Right kidney (tissue), 1 donor: ENCODE data around the gene LONP2.
"Not testable (repeated sequence)": the region's sequence is repeated elsewhere in the genome, so short reads cannot be mapped to it uniquely, and the experiment has no call there.

Experiments used
- DNase-seq: peaks from one replicate; pipeline ENCODE4 v3.0.0-alpha.2; 2016

The LONP2 gene

GRCh38 chr16:48366165-48367093 lies 122.3 kb downstream of the LONP2 start:
- peak; percentile 37 for DNase-seq

- DNase-seq: no peak
These were observed 123.4 kb downstream of the LONP2 start for GRCh38 chr16:48367441-48368049.

DNA sequence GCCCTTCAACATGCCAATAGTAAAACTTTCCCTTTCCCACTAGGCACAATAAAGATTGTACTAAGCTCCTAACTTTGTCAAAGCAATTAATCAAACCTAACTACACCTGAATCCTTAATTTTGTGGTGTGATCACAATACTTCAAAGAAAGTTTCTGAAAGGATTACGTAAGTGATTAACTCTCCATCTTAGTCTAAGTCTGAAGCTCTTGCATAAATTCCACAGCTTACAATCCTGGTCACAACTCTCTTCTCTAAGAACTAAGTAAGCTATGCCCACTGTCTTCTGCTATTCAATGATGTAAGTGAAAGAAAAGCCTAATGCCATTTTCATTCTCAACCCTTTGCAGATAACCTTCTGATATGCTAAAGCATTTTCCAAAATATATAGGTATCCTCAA lies 125.7 kb downstream of the LONP2 start:
- DNase-seq: no peak

GRCh38 chr16:48370229-48370628 lies 126.1 kb downstream of the LONP2 start:
- DNase-seq: no peak

- not testable (repeated sequence) for DNase-seq
These were observed 126.7 kb downstream of the LONP2 start for GRCh38 chr16:48370668-48371392.

DNA sequence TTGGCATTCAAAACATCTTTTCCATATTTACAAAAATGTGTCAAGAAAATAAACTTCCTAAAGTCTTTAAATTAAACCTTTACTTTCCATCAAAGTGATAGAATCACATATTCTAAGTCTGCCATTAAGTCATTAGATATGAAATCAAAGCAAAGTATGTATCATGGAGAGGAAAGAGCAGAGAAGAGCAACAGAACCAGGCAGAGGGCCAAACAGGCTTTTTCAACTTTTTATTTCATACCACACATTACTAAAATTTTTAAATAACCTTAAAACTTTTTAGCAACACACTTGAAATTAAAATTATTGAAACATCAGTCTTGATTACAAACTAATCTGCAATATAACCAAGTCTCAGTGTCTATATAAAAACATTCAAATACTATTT lies 127.3 kb downstream of the LONP2 start:
- DNase-seq: no peak

DNA sequence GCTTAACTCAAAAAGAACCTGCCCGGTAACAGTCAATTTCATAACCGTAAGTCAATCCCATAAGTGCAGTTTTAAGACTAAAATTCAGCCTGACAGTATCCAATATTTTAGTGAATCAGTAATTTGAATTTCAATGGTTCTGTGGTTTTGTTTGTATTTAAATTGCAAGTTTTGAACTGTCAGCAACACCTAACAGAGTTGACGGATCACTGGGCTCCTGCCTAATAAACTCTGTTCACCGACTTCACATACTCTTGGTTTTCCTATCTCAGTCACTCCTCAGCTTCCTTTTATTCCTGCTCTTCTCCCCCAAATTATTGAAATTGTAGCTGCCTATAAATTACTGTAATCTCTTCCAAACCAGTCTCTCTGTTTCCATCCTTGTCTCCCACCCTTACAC lies 128.6 kb downstream of the LONP2 start:
- no peak for DNase-seq

DNA sequence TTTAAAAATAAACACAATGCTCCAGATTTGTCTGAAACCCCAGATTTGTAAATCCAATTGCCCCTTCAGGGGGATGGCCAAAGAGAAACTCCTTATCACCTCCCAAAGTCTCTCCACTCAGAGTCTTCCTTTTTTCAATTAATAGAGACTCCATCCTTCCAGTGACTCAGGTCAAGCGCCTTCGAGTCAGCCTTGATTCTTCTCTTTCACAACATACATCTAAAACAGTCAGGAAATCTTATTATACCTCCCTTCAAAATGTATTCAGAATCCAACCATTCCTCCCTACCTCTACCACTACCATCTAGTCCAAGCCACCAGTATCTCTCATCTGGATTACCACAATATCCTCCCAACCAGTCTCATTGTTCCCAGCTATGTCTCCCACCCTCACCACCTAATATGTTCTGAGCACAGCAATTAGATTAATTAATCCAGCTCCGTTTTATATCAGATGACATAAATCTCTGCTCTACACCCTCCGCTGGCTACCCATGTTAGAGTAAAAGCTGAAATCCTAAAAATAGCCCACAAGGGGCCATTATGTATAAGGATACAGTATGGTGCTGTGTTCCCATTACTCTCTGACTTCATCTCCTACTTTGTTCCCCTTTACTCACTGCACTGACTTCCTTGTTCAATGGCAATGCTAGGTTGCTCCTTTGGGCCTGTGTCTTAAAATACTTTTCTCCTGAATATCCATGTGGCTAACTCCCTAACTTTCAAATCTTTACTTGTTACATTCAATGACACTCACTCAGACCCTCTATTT lies 129.3 kb downstream of the LONP2 start:
- DNase-seq: no peak

GRCh38 chr16:48374255-48374654 lies 130.2 kb downstream of the LONP2 start:
- DNase-seq: no peak

- DNase-seq: not testable (repeated sequence)
These were observed 133.2 kb downstream of the LONP2 start for GRCh38 chr16:48377301-48377700.

- DNase-seq: no peak
These were observed 134.2 kb downstream of the LONP2 start for GRCh38 chr16:48378276-48378675.

DNA sequence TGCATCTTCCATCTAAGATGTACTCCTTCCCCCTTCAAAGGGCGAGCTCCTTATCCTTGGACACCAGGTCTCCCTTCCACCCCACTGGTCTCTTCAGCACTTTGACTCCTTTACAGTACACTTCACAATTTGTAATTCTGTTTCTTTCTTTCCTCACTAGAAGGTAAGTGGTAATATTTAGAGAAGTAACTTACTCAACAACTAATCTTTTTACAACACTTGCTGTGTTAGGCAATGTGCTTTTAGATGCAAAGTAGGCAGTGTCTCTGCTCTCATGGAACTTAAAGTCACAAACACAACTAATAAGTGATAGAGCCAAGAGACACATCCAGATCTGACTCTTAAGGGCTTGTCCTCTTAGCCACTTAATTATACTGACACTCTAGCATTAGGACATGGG lies 134.7 kb downstream of the LONP2 start:
- DNase-seq: no peak

- no peak for DNase-seq
These were observed 137.1 kb downstream of the LONP2 start for GRCh38 chr16:48381201-48381600.

DNA sequence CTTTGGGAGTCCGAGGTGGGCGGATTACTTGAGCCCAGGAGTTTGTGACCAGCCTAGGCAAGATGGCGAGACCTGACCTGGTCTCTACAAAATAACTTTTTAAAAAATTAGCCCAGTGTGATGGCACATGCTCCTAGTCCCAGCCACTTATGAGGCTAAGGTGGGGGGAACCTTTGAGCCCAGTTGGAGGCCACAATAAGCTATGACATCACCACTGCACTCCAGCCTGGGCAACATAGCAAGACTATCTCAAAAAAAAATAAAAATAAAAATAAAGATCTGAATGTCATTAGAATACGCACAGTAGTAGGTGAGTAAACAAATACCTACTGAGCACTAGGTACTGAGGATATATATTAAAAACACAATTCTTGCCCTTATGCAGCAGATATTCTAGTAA lies 138.0 kb downstream of the LONP2 start:
- no peak for DNase-seq

- no peak for DNase-seq
These were observed 139.1 kb downstream of the LONP2 start for GRCh38 chr16:48383009-48383876.

GRCh38 chr16:48383877-48384519 lies 139.9 kb downstream of the LONP2 start:
- no peak for DNase-seq

DNA sequence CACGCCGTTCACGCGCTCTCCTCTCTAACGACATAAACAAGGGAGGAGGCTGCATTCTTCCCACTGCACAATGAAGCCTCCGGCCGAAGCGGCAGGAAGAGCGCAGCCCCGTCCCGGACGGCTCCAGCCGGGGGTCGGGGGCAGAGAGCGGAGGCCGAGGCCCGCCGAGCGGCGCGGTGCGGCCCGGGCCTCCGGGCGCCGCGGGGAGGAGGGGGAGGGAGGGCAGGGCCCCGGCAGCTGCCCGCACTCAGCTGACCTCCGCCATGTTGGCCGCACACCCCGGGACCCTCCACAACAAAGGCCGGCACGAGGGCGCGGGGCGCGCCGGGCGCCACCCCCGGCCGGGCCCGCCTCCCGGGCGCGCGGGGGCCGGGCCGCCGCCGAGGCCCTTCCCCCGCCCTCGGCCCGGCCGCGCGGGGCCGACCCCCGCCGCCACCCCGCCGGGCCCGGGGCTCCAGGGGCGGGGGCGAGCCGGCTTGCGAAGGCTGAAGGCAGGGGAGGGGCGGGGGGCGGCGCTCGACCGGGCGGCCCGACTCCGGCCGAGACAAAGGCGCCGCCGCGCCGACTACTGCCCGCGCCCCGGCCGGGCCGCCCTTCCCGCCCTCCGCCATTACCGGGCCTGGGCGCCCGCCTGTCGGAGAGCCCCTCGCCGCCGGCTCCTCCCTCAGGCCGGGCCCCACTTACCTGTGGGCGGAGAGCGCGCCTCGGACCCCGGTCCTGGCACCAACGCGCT lies 140.6 kb downstream of the LONP2 start:
- peak; percentile 84 for DNase-seq

- peak; percentile 96 for DNase-seq
These were observed 141.4 kb downstream of the LONP2 start, which contains the start of gene SIAH1 for GRCh38 chr16:48385253-48386150. TSS of gene SIAH1 (minus strand) at chr16:48385413. CDS start at chr16:48362428, 22,985 bp downstream.
